ENCODE data around the gene GUCY2C.
"Not testable (repeated sequence)": the region's sequence is repeated elsewhere in the genome, so short reads cannot be mapped to it uniquely, and the experiment has no call there.

The GUCY2C gene

GRCh38 chr12:14696265-14696741, at the start of gene GUCY2C:
GUCY2C (minus strand) TSS chr12:14696599; CDS start chr12:14696448, 151 bp downstream.
- no peak for DNase-seq

GRCh38 chr12:14743061-14743460, 46.7 kb upstream of the GUCY2C start:
- DNase-seq, result no peak

GRCh38 chr12:14741942-14742341, 45.5 kb upstream of the GUCY2C start:
- no peak for DNase-seq

DNA sequence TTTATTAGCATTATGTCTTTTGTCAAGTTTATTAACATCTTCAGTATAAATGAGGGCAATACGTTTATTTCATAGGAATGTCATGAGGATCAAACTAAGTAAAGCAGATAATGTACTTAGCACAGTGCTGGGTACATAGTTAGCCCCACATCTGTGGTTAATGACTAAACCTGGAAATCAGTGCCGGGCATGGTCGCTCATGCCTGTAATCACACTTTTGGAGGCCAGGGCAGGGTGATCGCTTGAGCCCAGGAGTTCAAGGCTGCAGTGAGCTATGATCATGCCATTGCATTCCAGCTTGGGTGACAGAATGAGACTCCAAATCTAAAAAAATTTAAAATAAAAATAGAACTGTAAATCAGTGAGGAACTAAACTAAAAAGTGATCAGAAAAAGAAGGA, 44.8 kb upstream of the GUCY2C start:
- DNase-seq, result no peak

- not testable (repeated sequence) for DNase-seq
Measured at GRCh38 chr12:14736441-14736840, 40.0 kb upstream of the GUCY2C start.

DNA sequence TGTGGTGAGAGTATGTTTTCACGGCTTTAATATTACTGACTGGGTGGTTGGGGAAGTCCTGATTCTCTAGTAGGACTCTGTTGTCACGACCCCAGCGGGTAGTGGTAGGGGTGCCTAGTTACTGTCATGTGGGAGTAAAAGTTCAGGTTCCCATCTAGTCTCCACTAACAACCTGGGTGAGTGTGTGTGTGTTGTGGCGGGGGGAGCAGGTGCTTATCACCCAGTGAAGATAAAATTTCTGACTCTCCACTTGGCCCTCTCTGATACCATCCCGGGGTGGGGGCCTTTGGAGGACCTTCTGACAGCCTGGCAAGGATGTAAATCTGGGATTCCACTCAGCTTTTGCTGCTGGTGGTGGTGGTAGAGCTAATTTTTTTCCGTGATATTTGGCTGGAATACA, 35.4 kb upstream of the GUCY2C start:
- no peak for DNase-seq

DNA sequence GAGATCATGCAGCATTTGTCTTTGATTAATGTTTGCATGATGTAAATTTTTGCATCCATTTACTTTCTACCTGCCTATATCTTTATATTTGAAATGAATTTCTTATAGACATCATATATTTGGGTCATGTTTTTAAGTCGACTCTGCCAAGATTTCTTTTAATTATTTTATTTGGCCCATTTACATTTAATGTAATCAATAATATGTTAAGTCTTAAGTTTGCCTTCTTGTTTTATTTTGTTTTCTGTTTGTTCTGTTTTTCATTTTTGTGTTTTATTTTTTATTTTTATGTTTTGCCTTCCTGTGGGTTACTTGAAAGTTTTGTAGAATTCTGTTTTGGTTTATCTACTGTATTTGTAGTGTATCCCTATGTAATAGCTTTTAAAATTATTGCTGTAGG, 33.2 kb upstream of the GUCY2C start:
- no peak for DNase-seq

DNA sequence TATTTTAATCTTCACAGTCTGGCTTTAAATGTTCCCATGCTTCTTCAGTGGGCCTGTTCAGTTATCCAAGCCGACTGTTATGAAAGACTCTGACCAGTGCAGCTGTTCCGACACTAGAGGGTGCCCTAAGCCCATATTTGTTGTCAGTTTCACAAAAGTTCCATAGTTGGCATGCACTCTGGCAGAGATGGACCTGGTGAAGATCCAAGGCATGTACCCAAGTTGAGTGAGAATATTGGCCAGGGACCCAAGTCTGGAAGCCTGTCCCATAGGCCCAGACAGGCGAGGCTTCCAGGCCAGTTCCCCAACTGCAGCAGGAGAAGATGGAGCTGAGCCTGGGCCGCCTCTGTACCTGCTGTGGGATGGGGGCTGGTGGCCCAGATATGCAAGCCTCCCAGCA, 27.4 kb upstream of the GUCY2C start:
- DNase-seq, result peak; percentile 18

DNA sequence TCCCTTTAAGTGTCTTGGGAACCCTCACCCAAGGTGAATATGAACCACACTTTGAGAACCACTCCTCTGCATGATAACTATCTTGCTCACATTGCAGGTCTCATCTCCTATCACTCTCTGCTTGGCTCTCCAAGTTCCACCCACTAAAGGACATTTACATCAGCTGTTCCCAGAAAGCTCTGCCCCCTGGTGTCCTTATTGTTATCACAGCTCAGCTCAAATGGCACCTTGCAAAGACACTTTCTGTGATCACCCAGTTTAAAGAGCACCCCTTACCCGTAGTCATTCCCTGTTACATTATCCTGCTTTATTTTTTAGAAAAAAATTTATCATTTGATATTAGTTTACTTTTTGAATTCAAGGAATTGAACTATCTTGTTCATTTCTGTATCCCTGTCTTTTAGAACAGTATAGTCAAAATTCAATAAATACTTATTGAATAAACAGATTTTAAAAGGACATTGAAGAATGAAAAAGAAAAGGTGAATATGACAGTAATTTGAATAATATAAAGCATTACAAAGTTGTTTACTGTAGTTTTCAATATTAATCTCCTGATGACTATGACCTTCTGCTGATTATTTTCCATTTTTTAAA, 20.5 kb upstream of the GUCY2C start:
- peak; percentile 71 for DNase-seq

DNA sequence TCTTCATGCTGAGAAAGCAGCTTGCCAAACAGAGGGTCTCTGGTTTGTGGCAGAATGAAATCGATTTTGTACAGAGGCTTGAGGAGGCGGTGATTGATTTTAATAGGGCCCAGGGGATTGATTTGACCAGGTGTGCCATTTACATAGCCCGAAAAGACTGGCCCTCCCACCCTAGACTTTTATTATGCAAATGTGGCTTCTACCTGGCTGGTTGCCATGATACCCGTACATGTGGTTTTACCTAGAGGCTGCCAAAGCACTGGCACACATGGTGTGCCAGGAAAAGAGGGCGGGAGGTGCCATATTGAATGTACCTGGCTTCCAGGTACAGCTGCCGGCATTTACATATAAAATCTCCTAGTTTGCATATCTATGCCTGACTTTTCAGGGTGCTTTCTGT, 18.0 kb upstream of the GUCY2C start:
- DNase-seq, result peak; percentile 97

- DNase-seq, result peak; percentile 50
Measured at GRCh38 chr12:14710632-14711320, 14.4 kb upstream of the GUCY2C start.

DNA sequence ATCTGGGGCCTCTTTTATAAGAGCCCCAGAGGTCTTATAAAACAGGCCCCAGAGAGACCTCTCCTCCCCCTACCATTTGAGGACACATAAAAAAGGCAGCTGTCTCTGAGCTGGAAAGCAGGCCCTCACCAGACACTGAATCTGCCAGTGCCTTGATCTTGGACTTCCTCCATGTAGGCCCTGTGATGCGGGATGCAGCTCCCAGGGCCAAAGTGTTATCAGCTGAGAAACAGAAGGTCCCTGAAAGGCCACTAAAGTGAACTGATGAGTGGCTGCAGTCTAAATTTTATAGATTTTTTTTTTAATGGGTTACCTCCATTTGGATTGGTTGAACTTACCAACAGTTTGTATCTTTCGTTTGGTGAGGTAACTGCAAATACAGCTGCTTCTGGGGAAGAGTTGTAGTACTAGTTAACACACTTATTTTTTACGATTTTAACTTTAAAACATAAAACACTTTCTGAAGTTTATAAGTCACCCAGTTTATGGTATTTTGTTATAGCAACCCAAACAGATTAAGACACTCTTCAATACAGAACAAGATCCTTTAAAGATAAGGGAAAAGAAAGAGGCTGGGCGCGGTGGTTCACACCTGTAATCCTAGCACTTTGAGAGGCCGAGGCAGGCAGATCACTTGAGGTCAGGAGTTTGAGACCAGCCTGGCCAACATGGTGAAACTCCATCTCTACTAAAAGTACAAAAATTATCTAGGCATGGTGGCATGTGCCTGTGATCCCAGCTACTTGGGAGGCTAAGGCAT, 5.6 kb upstream of the GUCY2C start:
- DNase-seq, result no peak

GRCh38 chr12:14700935-14701334, 4.5 kb upstream of the GUCY2C start:
- DNase-seq, result no peak

GRCh38 chr12:14699923-14700322, 3.5 kb upstream of the GUCY2C start:
- no peak for DNase-seq

- no peak for DNase-seq
Measured at GRCh38 chr12:14698555-14698954, 2.2 kb upstream of the GUCY2C start.

DNA sequence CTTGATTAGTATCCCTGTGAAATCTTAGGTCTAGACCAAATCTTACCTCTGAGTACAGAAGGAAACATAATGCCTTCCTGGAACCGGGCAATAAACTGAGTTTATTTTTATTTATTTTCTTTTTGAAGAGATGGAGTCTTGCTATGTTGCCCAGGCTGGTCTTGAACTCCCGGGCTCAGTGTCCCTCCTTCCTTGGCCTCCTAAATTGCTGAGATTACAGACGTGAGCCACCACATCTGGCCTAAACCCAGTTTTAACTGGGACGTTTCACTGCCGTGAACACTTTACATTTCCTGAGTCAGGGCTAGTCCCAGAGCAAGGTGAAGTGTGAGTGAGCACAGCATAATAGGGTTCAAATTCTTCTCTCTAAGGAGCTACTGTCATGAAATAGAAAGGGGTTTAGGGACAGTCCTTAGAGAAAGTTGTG, 671 bp downstream of the GUCY2C start:
- DNase-seq, result no peak

GRCh38 chr12:14694970-14695369, 1.4 kb downstream of the GUCY2C start:
- DNase-seq, result no peak

DNA sequence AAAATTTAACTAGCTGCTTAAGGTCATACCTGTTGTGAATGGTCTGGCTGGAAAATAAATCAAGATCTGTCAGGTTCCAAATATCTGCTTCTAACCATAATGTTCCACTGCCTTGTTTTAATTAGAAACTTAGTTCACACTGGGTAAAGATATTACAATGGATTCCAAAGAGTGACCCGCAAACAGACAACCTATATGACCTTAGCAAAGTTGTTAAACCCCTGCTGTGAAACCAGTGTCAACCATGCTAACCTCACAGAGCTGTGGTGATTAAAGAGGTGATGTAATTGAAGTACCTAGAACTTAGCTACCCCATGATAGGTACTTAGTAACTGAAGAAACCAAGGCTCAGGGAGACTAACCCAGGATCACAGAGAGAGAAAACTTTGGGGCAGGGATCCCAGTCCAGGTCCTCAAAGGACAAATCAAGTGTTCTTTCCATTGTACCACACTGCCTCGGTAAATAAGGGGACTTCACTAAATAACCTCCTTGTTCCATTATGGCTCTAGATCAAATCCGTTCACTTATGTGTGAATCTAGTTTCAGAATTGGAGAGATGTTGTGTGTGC, 2.2 kb downstream of the GUCY2C start:
- no peak for DNase-seq

DNA sequence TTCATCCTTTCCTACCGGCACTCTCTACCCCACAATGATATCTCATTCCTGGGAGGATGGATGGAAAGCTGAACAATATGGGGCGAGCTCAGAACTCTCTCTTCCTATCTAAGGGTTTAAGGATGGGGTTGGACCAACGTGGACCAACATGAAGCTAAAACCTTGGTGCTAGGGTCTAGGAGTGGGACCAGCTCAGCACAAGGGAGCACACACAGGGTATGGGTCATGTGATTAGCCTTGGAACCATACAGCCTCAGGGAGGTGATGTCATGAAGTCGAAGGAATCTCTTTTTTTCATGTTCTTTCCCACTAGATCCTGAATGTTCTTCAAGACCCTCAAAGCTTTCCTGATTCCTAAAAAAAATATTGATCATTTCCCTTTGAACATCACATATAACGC, 3.3 kb downstream of the GUCY2C start:
- no peak for DNase-seq

DNA sequence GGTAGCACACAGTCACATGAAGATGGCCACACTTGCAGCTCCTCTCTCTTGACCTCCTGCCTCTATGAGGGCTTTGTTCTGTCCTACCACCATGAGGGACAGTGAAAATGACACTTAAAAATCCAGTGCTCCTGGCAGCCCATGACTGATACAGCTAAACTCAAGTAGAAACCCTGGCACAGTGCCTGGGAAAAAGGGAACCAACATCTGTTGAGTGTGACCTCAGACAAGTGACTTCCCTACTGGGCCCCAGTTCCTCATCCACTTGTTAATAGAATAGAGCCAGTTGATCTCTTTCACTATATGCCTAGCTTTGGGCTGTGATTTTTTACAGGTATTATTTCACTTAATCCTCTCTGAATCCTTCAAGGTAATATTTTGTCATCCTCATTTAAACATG, 4.8 kb downstream of the GUCY2C start:
- no peak for DNase-seq

GRCh38 chr12:14689996-14690395, 6.4 kb downstream of the GUCY2C start:
- DNase-seq, result no peak

DNA sequence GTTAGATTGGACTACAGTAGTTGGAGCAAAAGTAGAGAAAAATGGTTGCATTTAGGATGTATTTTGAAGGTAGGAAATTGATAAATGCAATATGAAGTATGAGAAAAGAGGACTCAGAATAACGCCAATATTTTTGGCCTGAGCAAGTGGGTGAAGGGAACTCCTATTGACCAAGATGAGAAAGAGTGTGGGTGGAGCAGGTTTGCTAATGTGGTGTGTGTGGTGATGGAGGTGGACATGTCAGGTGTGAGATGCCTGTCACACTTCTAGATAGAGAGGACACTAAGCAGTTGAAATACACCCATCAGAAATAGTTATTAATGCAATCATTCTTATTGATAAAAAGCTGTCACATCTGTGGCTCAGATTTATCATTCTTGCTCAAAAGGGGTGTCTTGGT, 7.3 kb downstream of the GUCY2C start:
- DNase-seq, result no peak

DNA sequence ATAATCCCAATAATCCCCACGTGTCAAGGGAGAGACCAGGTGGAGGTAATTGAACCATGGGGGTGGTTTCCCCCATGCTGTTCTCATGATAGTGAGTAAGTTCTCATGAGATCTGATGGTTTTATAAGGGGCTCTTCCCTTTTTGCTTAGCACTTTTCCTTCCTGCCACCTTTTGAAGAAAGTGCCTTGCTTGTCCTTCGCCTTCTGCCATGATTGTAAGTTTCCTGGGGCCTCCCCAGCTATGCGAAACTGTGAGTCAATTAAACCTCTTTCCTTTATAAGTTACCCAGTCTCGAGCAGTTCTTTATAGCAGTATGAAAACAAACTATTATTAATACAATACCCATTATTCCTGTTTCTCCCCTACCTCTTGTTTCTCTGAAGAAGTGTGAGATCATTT, 14.2 kb downstream of the GUCY2C start:
- DNase-seq, result not testable (repeated sequence)

DNA sequence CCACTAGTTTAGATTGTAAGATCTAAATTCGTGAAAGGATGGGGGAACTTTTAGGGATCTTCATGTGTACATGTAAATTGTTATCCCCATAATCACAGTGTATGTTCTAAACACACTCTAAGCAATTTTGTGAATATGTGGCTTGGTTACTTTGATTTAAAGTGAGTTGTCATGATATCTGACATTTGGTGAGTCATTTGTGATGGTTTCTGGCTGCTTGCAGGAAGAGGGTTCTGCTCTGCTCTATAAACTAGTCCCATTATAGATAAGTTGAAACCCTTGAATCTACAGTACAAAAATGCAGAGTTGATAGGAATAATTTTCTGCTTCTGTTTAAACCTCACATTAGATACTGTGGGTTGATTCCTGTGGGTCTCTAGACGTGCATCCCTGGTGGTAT, 14.8 kb downstream of the GUCY2C start:
- DNase-seq, result no peak
